Fibroblast of lung (primary cell): ENCODE data around the gene REPS1. TPM values are rescaled to one million over a fixed set of nuclear protein-coding genes. Genes with fewer than 3 reads are reported as not detected.

Experiments used
- DNase-seq, 2 donors: peaks; one replicate each; pipeline versions ENCODE4 v3.0.0 to v3.0.0-alpha.2; 2010; ENCODE audit warnings: low read depth in 2 of 2
- H2AFZ ChIP-seq: 2 replicates; pipeline ENCODE4 v1.5.1; 2012; ENCODE audit warnings: low read length, control low read depth, inconsistent platforms
- H3K27ac ChIP-seq: 2 replicates; pipeline ENCODE4 v1.5.1; 2011; ENCODE audit warnings: low read length, control low read depth; ENCODE audit not compliant: insufficient read depth
- H3K27me3 ChIP-seq: 2 replicates; pipeline ENCODE4 v1.5.1; 2011; ENCODE audit warnings: mild to moderate bottlenecking, low read length; ENCODE audit not compliant: control insufficient read depth, insufficient read depth
- H3K36me3 ChIP-seq: 2 replicates; pipeline ENCODE4 v1.5.1; 2011; ENCODE audit warnings: low read length; ENCODE audit not compliant: control insufficient read depth, insufficient read depth
- H3K4me1 ChIP-seq: 2 replicates; pipeline ENCODE4 v1.5.1; 2011; ENCODE audit warnings: low read length; ENCODE audit not compliant: control insufficient read depth, insufficient read depth; ENCODE audit errors: extremely low read depth
- H3K4me2 ChIP-seq: 2 replicates; pipeline ENCODE4 v1.5.1; 2011; ENCODE audit warnings: low read length, control low read depth; ENCODE audit not compliant: insufficient read depth; ENCODE audit errors: extremely low read depth
- H3K4me3 ChIP-seq, 4 experiments: fragments of 200-600 bp in 1 of 4; sonication (generic) in 1 of 4; replicated peaks in 1 of 4; 2 replicates each; pipeline ENCODE4 v1.5.1; 2011 to 2016; ENCODE audit warnings: low read length in 4 of 4, low read depth in 3 of 4, mild to moderate bottlenecking in 3 of 4, control low read depth in 2 of 4, inconsistent platforms in 1 of 4, mixed read lengths in 1 of 4; ENCODE audit not compliant: insufficient read depth in 1 of 4; ENCODE audit errors: control extremely low read depth in 1 of 4
- H3K79me2 ChIP-seq: 2 replicates; pipeline ENCODE4 v1.5.1; 2012; ENCODE audit warnings: mild to moderate bottlenecking, low read length, inconsistent platforms; ENCODE audit not compliant: control insufficient read depth, insufficient read depth
- H3K9ac ChIP-seq: 2 replicates; pipeline ENCODE4 v1.5.1; 2011; ENCODE audit warnings: mild to moderate bottlenecking, low read length, control low read depth; ENCODE audit not compliant: insufficient read depth
- H3K9me3 ChIP-seq: 2 replicates; pipeline ENCODE4 v1.5.1; 2012; ENCODE audit warnings: low read depth, low read length; ENCODE audit not compliant: control insufficient read depth, insufficient read depth
- H4K20me1 ChIP-seq: 2 replicates; pipeline ENCODE4 v1.5.1; 2011; ENCODE audit warnings: low read length; ENCODE audit not compliant: control insufficient read depth, insufficient read depth; ENCODE audit errors: extremely low read depth
- EZH2 ChIP-seq: IDR thresholded peaks from 2 replicates; pipeline ENCODE4 v1.5.1; 2012; ENCODE audit warnings: low read length, control low read depth, mild to moderate bottlenecking; ENCODE audit errors: missing control alignments
- polyA plus RNA-seq, 2 donors: library from polyadenylated mRNA; depleted of rRNA in 1 of 2; stranded (reverse) in 1 of 2; unstranded in 1 of 2; fragments of >200 nt; gene quantifications; 2 replicates each; pipeline ENCODE4 v1.2.1, GENCODE V29; 2011 to 2012; ENCODE audit warnings: missing spikeins in 1 of 2
- total RNA-seq: library from RNA; depleted of rRNA; stranded (reverse); fragments of >200 nt; gene quantifications from 2 replicates; pipeline ENCODE4 v1.2.1, GENCODE V29; 2014
- TF ChIP-seq, protein P1 (sequence below), 2 donors: IDR thresholded peaks in 1 of 2; conservative IDR thresholded peaks in 1 of 2; 1 replicate in 1 of 2; 2 replicates in 1 of 2; pipeline ENCODE4 v1.5.1; 2011 to 2012; ENCODE audit warnings: low read length in 2 of 2, control low read depth in 1 of 2, inconsistent platforms in 1 of 2, low read depth in 1 of 2, mild to moderate bottlenecking in 1 of 2

Gene REPS1
- total and polyA plus RNA-seq, 2 donors (not counting 1 experiment from before 2014, with no cell fraction given), result 27.8 to 28.2 TPM

DNA sequence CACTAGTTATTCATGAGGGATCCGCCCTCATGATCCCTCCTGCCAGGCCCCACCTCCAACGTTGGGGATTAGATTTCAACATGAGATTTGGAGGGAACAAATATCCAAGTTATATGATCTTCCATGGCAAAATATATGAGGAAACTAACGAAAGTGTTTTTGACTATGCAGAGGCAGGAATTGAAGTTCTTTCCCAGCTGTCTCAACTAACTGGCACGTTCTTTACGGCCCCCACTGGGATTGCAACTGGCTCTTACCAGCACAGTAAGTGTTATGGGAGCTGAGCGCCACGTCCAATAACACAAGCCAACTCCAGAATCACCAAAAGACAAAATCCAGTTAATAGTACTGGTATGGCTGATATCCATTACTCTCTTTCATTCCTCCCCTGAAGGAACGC is 125.6 kb downstream of the REPS1 start:
- no peak overlapping the region for H3K4me3 ChIP-seq
- H3K4me2 ChIP-seq, result no peak overlapping the region
- H3K4me1 ChIP-seq, result no peaks in the 10 kb centered on the region
- TF ChIP-seq, protein P1, sequence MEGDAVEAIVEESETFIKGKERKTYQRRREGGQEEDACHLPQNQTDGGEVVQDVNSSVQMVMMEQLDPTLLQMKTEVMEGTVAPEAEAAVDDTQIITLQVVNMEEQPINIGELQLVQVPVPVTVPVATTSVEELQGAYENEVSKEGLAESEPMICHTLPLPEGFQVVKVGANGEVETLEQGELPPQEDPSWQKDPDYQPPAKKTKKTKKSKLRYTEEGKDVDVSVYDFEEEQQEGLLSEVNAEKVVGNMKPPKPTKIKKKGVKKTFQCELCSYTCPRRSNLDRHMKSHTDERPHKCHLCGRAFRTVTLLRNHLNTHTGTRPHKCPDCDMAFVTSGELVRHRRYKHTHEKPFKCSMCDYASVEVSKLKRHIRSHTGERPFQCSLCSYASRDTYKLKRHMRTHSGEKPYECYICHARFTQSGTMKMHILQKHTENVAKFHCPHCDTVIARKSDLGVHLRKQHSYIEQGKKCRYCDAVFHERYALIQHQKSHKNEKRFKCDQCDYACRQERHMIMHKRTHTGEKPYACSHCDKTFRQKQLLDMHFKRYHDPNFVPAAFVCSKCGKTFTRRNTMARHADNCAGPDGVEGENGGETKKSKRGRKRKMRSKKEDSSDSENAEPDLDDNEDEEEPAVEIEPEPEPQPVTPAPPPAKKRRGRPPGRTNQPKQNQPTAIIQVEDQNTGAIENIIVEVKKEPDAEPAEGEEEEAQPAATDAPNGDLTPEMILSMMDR (conservative IDR thresholded peaks at IDR 0.05 in 1 of 2, IDR thresholded peaks at IDR 0.05 in 1 of 2; ENCODE audit: low read depth in 1 of 2, low read length in 2 of 2), result no peak
- TF ChIP-seq EZH2, result no peak
- no peak overlapping the region for H3K27ac ChIP-seq
- no peaks in the 10 kb centered on the region for H3K36me3 ChIP-seq
- no peaks in the 10 kb centered on the region for H4K20me1 ChIP-seq
- no peak overlapping the region for H3K9ac ChIP-seq
- H3K27me3 ChIP-seq, result no peaks in the 10 kb centered on the region
- DNase-seq, result no peak
- no peaks in the 10 kb centered on the region for H3K79me2 ChIP-seq
- H3K9me3 ChIP-seq, result no peaks in the 10 kb centered on the region
- no peak overlapping the region for H2AFZ ChIP-seq

DNA sequence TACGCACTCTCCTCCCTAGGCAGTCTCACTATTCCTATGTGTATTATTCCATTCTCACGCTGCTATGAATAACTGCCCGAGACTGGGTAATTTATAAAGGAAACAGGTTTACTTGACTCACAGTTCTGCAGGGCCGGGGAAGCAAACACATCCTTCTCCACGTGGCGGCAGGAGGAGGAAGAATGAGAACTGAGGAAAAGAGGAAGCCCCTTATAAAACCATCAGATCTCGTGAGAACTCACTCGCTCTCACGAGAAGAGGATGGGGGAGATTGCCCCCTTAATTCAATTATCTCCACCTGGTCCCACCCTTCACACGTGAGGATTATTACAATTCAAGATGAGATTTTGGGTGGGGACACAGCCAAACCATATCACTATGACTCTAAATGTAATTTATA is 130.3 kb downstream of the REPS1 start:
- Histone ChIP-seq H3K27me3 (no peaks in the 10 kb centered on the region), H3K4me3 (no peak overlapping the region), H3K9me3 (no peaks in the 10 kb centered on the region), H3K4me2 (no peak overlapping the region), H3K4me1 (no peaks in the 10 kb centered on the region), H3K9ac (no peak overlapping the region), H2AFZ (no peak overlapping the region), H4K20me1 (no peaks in the 10 kb centered on the region), H3K36me3 (no peaks in the 10 kb centered on the region), H3K79me2 (no peaks in the 10 kb centered on the region), H3K27ac (no peak overlapping the region)
- TF ChIP-seq EZH2, result no peak
- TF ChIP-seq, protein P1 (conservative IDR thresholded peaks at IDR 0.05 in 1 of 2, IDR thresholded peaks at IDR 0.05 in 1 of 2; ENCODE audit: low read depth in 1 of 2, low read length in 2 of 2), result no peak
- no peak for DNase-seq

DNA sequence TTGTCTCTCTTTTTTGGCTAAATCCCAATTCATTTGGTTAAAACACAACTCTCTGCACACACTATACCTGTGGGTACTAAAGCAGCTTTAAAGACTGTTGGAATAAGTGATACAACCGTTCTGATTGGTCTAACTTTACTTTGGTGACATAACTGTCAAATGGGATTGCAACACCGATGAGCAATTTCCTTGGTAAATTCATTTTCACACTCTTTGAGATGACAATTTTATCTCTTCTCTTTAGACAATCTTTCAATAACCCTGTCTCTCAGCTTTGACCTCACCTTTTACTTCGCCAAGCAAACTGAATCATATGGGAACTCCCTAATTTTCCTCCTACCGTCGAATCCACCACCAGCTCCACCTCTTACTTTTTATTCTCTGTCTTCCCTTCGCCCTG is 131.4 kb downstream of the REPS1 start:
- TF ChIP-seq EZH2, result no peak
- TF ChIP-seq, protein P1 (conservative IDR thresholded peaks at IDR 0.05 in 1 of 2, IDR thresholded peaks at IDR 0.05 in 1 of 2; ENCODE audit: low read depth in 1 of 2, low read length in 2 of 2), result no peak
- Histone ChIP-seq H3K9ac (no peak overlapping the region), H3K27ac (no peak overlapping the region), H4K20me1 (no peaks in the 10 kb centered on the region), H3K9me3 (no peaks in the 10 kb centered on the region), H3K4me3 (no peak overlapping the region), H3K4me2 (no peak overlapping the region), H3K27me3 (no peaks in the 10 kb centered on the region), H3K79me2 (no peaks in the 10 kb centered on the region), H2AFZ (no peak overlapping the region), H3K36me3 (no peaks in the 10 kb centered on the region), H3K4me1 (no peaks in the 10 kb centered on the region)
- no peak for DNase-seq

Other genes with a start within 250 kb of the REPS1 start
- 20.3 and 22.0 TPM in 2 replicates for gene CCDC28A, start 214.5 kb downstream of the REPS1 start, total RNA-seq
- gene CCDC28A, start 214.5 kb downstream of the REPS1 start, polyA plus RNA-seq, result 12.8 and 15.2 TPM in 2 replicates
- under 0.01 and 0.17 TPM in 2 replicates for gene ECT2L, start 192.2 kb downstream of the REPS1 start, total RNA-seq
- not detected in 2 replicates for gene ECT2L, start 192.2 kb downstream of the REPS1 start, polyA plus RNA-seq
- gene ABRACL, start 40.5 kb upstream of the REPS1 start, total RNA-seq, result 19.7 and 29.8 TPM in 2 replicates
- gene ABRACL, start 40.5 kb upstream of the REPS1 start, polyA plus RNA-seq, result 49.8 and 58.8 TPM in 2 replicates
- gene HECA, start 146.8 kb upstream of the REPS1 start, total RNA-seq, result 20.8 and 26.6 TPM in 2 replicates
- 6.5 and 13.0 TPM in 2 replicates for gene HECA, start 146.8 kb upstream of the REPS1 start, polyA plus RNA-seq